Stimulated activated naive CD8-positive, alpha-beta T cell treated with anti-CD3 and anti-CD28 coated beads, Interleukin-15, Interleukin-2, amounts not matched to agents 100 ng/mL and 50 ng/mL, for 24 hours (primary cell): ENCODE data around the gene AMIGO1.

Experiments
- H3K27ac Mint-ChIP-seq: one replicate; pipeline ENCODE4 v1.8.0; 2021; ENCODE audit warnings: mild to moderate bottlenecking, mixed read lengths
- H3K27me3 Mint-ChIP-seq: one replicate; pipeline ENCODE4 v1.8.0; 2021; ENCODE audit warnings: mixed read lengths
- H3K36me3 Mint-ChIP-seq: one replicate; pipeline ENCODE4 v1.8.0; 2021; ENCODE audit warnings: low read depth, mixed read lengths
- H3K4me1 Mint-ChIP-seq: one replicate; pipeline ENCODE4 v1.8.0; 2021; ENCODE audit warnings: low read depth, mixed read lengths
- H3K4me3 Mint-ChIP-seq: one replicate; pipeline ENCODE4 v1.8.0; 2021; ENCODE audit warnings: mild to moderate bottlenecking, mixed read lengths
- H3K9me3 Mint-ChIP-seq: one replicate; pipeline ENCODE4 v1.8.0; 2021; ENCODE audit warnings: mixed read lengths

Gene AMIGO1

DNA sequence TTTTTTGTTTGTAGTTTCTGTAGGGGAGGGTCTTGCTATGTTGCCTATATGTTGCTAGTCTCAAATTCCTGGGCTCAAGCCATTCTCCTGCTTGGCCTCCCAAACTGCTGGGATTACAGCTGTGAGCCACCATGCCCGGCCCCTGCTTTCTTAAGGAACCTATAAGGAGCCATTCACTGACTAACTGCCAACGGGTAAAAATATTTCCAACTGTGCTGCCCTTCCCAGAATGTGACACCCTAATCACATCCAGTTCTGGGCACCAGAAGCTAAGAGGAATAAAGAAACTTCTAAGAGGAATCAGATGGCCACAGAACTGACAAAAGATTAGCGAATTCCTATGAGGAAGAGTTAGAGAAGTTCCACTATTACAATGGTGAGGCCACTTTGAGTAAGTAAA lies 36.7 kb downstream of the AMIGO1 start:
- H3K9me3 Mint-ChIP-seq, result no peaks in the 10 kb centered on the region
- H3K36me3 Mint-ChIP-seq, result no peaks in the 10 kb centered on the region
- H3K27me3 Mint-ChIP-seq, result peaks cover 54% of the 10 kb centered on the region
- no peaks in the 10 kb centered on the region for H3K4me1 Mint-ChIP-seq
- H3K4me3 Mint-ChIP-seq, result no peak overlapping the region
- H3K27ac Mint-ChIP-seq, result no peak overlapping the region

- Mint-ChIP-seq H3K27me3 (peaks cover 61% of the 10 kb centered on the region), H3K36me3 (no peaks in the 10 kb centered on the region)
Observed at GRCh38 chr1:109470245-109470644, 39.3 kb downstream of the AMIGO1 start.

DNA sequence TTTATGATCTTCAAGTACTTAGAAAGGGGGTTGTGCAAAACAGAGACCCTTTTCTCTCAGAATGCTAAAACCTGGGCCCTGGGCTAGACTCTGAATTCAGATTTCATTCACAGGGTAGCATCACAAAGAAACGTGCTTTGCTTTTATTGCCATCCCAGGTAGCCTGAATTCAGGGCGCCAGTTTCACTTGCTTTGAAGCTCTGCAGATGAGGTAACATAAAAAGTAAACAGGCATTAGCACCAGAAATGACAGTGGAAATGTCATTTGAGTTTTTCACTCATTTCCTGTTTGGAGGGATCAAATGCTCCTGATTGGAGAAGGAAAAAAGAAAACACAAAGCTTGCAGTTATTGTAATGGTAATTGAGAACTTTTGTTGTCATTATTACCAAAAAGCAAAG lies 40.6 kb downstream of the AMIGO1 start:
- H3K36me3 Mint-ChIP-seq, result no peaks in the 10 kb centered on the region
- H3K4me3 Mint-ChIP-seq, result no peak overlapping the region
- H3K4me1 Mint-ChIP-seq, result peaks cover 6% of the 10 kb centered on the region
- peaks cover 71% of the 10 kb centered on the region for H3K27me3 Mint-ChIP-seq
- H3K27ac Mint-ChIP-seq, result no peak overlapping the region
- H3K9me3 Mint-ChIP-seq, result no peaks in the 10 kb centered on the region

More at GRCh38 chr1:109470245-109470644, 39.3 kb downstream of the AMIGO1 start:
- Mint-ChIP-seq H3K9me3 (no peaks in the 10 kb centered on the region), H3K4me3 (no peak overlapping the region), H3K4me1 (peaks cover 6% of the 10 kb centered on the region), H3K27ac (no peak overlapping the region)

GRCh38 chr1:109468061-109468460 lies 41.5 kb downstream of the AMIGO1 start:
- Mint-ChIP-seq H3K4me1 (peaks cover 6% of the 10 kb centered on the region), H3K9me3 (no peaks in the 10 kb centered on the region), H3K27ac (no peak overlapping the region), H3K36me3 (no peaks in the 10 kb centered on the region), H3K27me3 (peaks cover 72% of the 10 kb centered on the region), H3K4me3 (no peak overlapping the region)

DNA sequence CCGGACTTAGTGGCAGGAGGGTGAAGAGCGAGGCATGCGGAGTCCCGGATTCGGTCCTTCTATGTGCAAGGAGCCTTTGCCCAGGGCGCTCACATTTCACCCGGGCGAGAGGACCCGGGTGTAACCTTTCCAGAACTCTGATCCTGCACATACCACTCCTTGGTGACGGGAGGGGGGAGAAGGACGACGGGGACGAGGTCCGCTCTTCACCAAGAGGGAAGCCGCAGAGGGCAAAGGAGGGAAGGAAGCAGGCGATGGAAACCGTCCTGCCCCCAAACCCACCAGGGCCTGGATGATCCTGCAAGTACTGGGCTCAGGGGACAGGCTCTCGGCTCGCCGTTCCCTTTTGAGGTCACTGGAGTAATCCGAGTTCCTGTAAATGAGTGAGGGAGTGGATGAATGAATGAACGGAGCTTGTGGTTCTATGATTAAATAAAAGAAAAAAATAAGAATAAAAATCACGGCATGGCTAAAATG lies 42.2 kb downstream of the AMIGO1 start:
- peak overlapping the region; percentile 38 for H3K4me3 Mint-ChIP-seq
- peaks cover 6% of the 10 kb centered on the region for H3K4me1 Mint-ChIP-seq

DNA sequence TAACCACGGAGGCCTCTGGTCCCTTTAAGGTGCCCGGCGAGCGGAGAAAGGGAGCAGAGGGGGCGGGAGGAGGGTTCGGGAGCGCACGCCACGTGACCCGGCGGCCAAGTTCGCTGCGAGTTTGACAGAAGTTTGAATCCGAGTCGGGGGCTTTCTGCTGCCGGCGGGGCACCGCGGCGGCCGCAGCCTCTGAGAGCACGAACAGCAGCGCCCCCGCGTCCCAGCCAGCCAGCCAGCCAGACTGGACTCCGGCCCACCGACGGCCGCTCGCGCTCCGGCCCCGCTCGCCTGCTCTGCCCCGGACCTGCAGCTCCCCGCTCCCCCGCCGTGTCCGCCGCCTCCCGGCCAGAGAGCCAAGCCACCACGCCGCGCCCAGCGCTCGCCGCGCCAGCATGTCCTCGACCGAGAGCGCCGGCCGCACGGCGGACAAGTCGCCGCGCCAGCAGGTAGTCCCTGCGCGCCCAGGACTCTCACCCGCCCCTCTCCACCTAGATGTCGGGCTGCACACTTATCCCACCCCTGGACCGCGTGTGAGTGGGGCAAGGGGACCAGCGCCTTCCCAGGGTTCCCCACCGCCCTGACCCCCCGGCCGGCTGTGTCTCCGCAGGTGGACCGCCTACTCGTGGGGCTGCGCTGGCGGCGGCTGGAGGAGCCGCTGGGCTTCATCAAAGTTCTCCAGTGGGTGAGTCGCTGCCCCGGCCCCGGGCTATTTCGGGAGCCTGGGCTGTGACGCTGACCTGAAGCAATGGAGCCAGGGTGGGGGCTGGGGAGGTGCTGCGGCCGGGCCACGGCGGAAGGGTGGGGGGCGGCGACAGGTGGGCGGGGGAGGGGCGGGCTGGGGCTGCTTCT lies 42.9 kb downstream of the AMIGO1 start, which contains the start of gene SYPL2:
Gene SYPL2, plus strand, starts transcription at position 95 of the 849 bp plus-strand sequence. Its CDS starts 298 bp downstream, at position 393.
- Mint-ChIP-seq H3K27me3 (peaks cover 79% of the 10 kb centered on the region), H3K36me3 (no peaks in the 10 kb centered on the region), H3K27ac (no peak within 1 kb of the TSS), H3K4me3 (peak within 1 kb of the TSS; percentile 67), H3K9me3 (no peaks in the 10 kb centered on the region), H3K4me1 (peaks cover 6% of the 10 kb centered on the region)

More for the DNA sequence above, 42.2 kb downstream of the AMIGO1 start:
- Mint-ChIP-seq H3K27ac (no peak overlapping the region), H3K27me3 (peaks cover 75% of the 10 kb centered on the region), H3K36me3 (no peaks in the 10 kb centered on the region), H3K9me3 (no peaks in the 10 kb centered on the region)

- H3K27ac Mint-ChIP-seq, result no peak overlapping the region
- peaks cover 83% of the 10 kb centered on the region for H3K27me3 Mint-ChIP-seq
Observed at GRCh38 chr1:109466125-109466451, 43.4 kb downstream of the AMIGO1 start.

GRCh38 chr1:109457819-109458218 lies 51.7 kb downstream of the AMIGO1 start:
- Mint-ChIP-seq H3K36me3 (peaks cover 12% of the 10 kb centered on the region), H3K27ac (no peak overlapping the region), H3K4me1 (no peaks in the 10 kb centered on the region), H3K9me3 (peaks cover 16% of the 10 kb centered on the region), H3K4me3 (no peak overlapping the region), H3K27me3 (peaks cover 66% of the 10 kb centered on the region)

More at GRCh38 chr1:109466125-109466451, 43.4 kb downstream of the AMIGO1 start:
- Mint-ChIP-seq H3K4me1 (peaks cover 6% of the 10 kb centered on the region), H3K36me3 (no peaks in the 10 kb centered on the region), H3K4me3 (peak overlapping the region; percentile 67), H3K9me3 (no peaks in the 10 kb centered on the region)

DNA sequence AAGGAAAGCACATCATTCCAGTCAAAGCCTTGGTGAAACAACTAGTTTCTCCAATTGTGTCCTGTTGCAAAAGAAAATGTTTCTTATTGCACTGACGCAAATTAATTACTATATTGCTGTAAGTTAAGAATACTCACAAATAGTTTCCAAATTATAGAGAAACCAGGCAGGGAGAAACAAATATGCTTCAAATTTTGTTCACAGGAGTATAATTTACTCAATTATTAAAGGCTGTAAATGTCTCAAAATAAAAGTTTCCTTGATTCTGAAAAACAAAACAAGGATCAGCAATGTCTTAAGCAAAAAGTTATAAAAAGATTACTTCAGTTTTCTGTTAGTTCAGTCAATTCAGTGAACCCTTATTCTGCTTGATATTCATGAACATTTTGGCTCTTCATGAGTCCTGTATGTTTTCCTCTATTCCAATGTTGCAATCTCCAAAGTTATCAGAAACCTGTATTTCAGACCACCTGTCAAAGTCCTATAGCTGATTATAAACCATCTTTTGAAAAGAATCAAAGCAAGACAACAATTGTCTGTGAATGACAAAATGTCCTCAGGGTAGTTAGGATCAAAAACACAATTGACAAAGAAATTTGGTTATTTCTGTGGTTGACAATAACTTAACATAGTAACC lies 54.9 kb downstream of the AMIGO1 start:
- peaks cover 64% of the 10 kb centered on the region for H3K27me3 Mint-ChIP-seq

More for the DNA sequence above, 54.9 kb downstream of the AMIGO1 start:
- no peak overlapping the region for H3K4me3 Mint-ChIP-seq
- peaks cover 12% of the 10 kb centered on the region for H3K36me3 Mint-ChIP-seq
- no peak overlapping the region for H3K27ac Mint-ChIP-seq
- peaks cover 20% of the 10 kb centered on the region for H3K9me3 Mint-ChIP-seq
- H3K4me1 Mint-ChIP-seq, result no peaks in the 10 kb centered on the region
